NCI-H2171 treated with DMSO at 0.1 percent for 48 hours (cell line): ENCODE results near the gene SOWAHB.
"Not testable (repeated sequence)": the region's sequence is repeated elsewhere in the genome, so short reads cannot be mapped to it uniquely, and the experiment has no call there.

Source experiments
- DNase-seq: peaks from one replicate; lab custom pipeline; 2025; lab: John Stamatoyannopoulos, UW

Gene SOWAHB

GRCh38 chr4:76895619-76896018 is 2.3 kb downstream of the SOWAHB start:
- DNase-seq, result no peak

GRCh38 chr4:76894537-76895255 is 3.2 kb downstream of the SOWAHB start:
- no peak for DNase-seq

GRCh38 chr4:76892601-76893000 is 5.3 kb downstream of the SOWAHB start:
- no peak for DNase-seq

- no peak for DNase-seq
Measured at GRCh38 chr4:76892001-76892400, 5.9 kb downstream of the SOWAHB start.

GRCh38 chr4:76886848-76887441 is 11.0 kb downstream of the SOWAHB start:
- no peak for DNase-seq

GRCh38 chr4:76886214-76886613 is 11.7 kb downstream of the SOWAHB start:
- no peak for DNase-seq

GRCh38 chr4:76883147-76883546 is 14.8 kb downstream of the SOWAHB start:
- DNase-seq, result no peak

GRCh38 chr4:76882630-76883029 is 15.3 kb downstream of the SOWAHB start:
- no peak for DNase-seq

GRCh38 chr4:76881375-76881774 is 16.6 kb downstream of the SOWAHB start:
- no peak for DNase-seq

- DNase-seq, result no peak
Measured at GRCh38 chr4:76879731-76880364, 18.1 kb downstream of the SOWAHB start.

GRCh38 chr4:76878641-76879165 is 19.2 kb downstream of the SOWAHB start:
- DNase-seq, result not testable (repeated sequence)

GRCh38 chr4:76874176-76874575 is 23.8 kb downstream of the SOWAHB start:
- no peak for DNase-seq

- no peak for DNase-seq
Measured at GRCh38 chr4:76873495-76873894, 24.4 kb downstream of the SOWAHB start.

GRCh38 chr4:76872556-76872955 is 25.4 kb downstream of the SOWAHB start:
- no peak for DNase-seq

GRCh38 chr4:76868780-76869179 is 29.2 kb downstream of the SOWAHB start:
- DNase-seq, result not testable (repeated sequence)

- DNase-seq, result no peak
Measured at GRCh38 chr4:76867880-76868655, 29.9 kb downstream of the SOWAHB start.

- DNase-seq, result no peak
Measured at GRCh38 chr4:76867377-76867776, 30.6 kb downstream of the SOWAHB start.

- no peak for DNase-seq
Measured at GRCh38 chr4:76866641-76867040, 31.3 kb downstream of the SOWAHB start.

- no peak for DNase-seq
Measured at GRCh38 chr4:76858319-76858718, 39.6 kb downstream of the SOWAHB start.

GRCh38 chr4:76857074-76857409 is 40.9 kb downstream of the SOWAHB start:
- no peak for DNase-seq

GRCh38 chr4:76856243-76857073 is 41.5 kb downstream of the SOWAHB start:
- no peak for DNase-seq

GRCh38 chr4:76854858-76855257 is 43.1 kb downstream of the SOWAHB start:
- DNase-seq, result peak; percentile 0
